Uterus (tissue), 2 donors: ENCODE data around the gene UBN1.

Experiments used
- POLR2A ChIP-seq, 2 donors: fragments of 450-650 bp; IDR thresholded peaks; one replicate each; pipeline ENCODE4 v1.6.1; 2016; ENCODE audit warnings: antibody characterized with exemption in 2 of 2, mild to moderate bottlenecking in 1 of 2, moderate library complexity in 1 of 2
- TF ChIP-seq, protein P1 (sequence below), 4 experiments: fragments of 200-600 bp in 2 of 4; fragments of 450-650 bp in 2 of 4; sonication (generic) in 2 of 4; IDR thresholded peaks; one replicate each; pipeline ENCODE4 v1.5.1; 2016 to 2019; ENCODE audit warnings: antibody characterized with exemption in 4 of 4, mild to moderate bottlenecking in 2 of 4, moderate library complexity in 1 of 4

DNA sequence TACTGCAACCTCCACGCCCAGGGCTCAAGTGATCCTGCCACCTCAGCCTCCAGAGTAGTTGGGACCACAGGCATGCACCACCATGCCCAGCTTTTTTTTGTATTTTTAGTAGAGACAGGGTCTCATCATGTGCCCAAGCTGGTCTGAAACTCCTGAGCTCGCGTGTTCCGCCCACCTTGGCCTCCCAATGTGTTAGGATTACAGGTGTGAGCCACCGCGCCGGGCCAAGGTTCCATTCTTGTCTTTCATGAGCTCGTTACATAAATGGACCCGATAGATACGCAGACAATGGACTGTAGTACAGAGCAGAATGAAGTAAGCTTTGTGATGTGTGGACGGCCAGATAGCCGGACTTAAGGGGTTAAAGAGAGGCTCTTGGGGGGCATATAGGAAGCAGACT lies 19.3 kb downstream of the UBN1 start:
- TF ChIP-seq, protein P1, sequence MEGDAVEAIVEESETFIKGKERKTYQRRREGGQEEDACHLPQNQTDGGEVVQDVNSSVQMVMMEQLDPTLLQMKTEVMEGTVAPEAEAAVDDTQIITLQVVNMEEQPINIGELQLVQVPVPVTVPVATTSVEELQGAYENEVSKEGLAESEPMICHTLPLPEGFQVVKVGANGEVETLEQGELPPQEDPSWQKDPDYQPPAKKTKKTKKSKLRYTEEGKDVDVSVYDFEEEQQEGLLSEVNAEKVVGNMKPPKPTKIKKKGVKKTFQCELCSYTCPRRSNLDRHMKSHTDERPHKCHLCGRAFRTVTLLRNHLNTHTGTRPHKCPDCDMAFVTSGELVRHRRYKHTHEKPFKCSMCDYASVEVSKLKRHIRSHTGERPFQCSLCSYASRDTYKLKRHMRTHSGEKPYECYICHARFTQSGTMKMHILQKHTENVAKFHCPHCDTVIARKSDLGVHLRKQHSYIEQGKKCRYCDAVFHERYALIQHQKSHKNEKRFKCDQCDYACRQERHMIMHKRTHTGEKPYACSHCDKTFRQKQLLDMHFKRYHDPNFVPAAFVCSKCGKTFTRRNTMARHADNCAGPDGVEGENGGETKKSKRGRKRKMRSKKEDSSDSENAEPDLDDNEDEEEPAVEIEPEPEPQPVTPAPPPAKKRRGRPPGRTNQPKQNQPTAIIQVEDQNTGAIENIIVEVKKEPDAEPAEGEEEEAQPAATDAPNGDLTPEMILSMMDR (IDR thresholded peaks at IDR 0.05): no peak
- TF ChIP-seq POLR2A (IDR thresholded peaks at IDR 0.05): no peak
